AG10803 (cell line): ENCODE data around the gene PELI2.

Experiments used
- DNase-seq: peaks from one replicate; pipeline ENCODE4 v3.0.0; 2010; ENCODE audit warnings: low read depth
- H3K4me3 ChIP-seq: 2 replicates; pipeline ENCODE4 v1.5.1; 2011; ENCODE audit warnings: mild to moderate bottlenecking, low read length, control low read depth
- TF ChIP-seq, protein P1 (sequence below): conservative IDR thresholded peaks from 2 replicates; pipeline ENCODE4 v1.5.1; 2011; ENCODE audit warnings: mild to moderate bottlenecking, low read length, control low read depth, inconsistent platforms

Gene PELI2

DNA sequence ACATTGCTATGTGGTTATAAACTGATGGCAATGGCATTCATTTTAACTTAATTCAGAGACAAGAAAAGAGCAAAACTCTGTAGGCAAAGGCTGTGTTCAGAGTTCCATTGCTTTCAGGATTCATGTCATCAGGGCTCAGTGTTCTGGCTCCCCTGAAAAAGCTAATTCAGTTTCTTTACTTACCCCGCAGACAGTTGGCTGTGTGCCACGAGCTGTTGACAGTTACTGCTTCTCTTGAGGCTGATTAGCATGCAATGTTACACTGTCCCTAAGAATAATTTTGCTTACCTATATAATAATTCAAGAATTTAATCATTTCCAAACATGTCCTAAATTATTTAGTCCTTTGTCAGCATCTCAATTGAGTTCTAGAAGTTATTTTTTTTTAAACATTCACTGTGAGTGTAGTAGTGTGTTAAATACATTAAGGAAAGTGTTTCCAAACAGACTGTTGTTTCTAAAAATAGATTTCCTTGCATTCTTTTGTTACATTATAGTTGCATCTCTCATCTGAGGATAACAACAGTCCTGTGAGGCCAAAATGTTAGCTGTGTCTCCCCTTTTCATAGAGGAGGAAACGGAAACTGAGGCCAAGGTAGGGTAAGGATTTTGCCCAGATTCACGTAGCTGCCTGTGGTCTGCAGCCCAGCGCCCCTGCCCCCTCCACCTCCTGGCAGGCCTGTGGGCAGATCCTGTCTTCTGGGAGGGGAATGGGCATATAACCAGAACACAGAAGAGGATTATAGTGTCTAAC is 98.6 kb downstream of the PELI2 start:
- DNase-seq: peak; percentile 42
- H3K4me3 ChIP-seq: no peak overlapping the region
- TF ChIP-seq, protein P1, sequence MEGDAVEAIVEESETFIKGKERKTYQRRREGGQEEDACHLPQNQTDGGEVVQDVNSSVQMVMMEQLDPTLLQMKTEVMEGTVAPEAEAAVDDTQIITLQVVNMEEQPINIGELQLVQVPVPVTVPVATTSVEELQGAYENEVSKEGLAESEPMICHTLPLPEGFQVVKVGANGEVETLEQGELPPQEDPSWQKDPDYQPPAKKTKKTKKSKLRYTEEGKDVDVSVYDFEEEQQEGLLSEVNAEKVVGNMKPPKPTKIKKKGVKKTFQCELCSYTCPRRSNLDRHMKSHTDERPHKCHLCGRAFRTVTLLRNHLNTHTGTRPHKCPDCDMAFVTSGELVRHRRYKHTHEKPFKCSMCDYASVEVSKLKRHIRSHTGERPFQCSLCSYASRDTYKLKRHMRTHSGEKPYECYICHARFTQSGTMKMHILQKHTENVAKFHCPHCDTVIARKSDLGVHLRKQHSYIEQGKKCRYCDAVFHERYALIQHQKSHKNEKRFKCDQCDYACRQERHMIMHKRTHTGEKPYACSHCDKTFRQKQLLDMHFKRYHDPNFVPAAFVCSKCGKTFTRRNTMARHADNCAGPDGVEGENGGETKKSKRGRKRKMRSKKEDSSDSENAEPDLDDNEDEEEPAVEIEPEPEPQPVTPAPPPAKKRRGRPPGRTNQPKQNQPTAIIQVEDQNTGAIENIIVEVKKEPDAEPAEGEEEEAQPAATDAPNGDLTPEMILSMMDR: no peak

DNA sequence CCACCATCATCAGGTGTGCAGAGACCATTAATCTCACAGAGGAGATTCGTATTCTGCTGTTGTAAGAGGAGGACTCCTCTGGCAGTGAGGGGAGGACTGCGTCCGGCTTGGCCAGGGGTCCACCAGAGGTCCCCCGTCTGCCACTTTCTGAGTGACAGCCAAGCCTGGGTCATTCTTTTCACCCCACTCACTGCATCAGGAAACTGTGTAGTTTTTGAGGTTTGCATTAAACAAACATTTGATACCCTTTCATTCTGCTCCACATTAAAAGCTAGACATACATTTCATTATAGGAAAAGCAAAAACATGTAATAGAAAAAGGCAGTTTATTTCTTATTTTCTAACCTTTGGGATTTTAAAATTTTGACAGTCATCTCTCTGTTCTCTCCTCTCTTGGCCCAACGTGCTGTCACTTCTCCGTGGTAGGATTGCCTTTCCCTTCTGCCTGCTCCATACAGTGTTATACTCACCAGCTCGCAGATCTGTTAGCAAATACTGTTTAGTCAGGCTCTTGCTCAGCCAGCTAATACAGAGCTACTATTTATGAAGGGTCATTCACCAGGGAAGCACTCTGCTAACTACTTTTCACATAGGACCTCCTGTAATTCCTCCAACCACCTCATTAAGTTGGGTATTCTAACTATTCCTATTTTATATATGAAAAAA is 99.3 kb downstream of the PELI2 start:
- DNase-seq: peak; percentile 30
- TF ChIP-seq, protein P1: no peak
- no peak overlapping the region for H3K4me3 ChIP-seq

DNA sequence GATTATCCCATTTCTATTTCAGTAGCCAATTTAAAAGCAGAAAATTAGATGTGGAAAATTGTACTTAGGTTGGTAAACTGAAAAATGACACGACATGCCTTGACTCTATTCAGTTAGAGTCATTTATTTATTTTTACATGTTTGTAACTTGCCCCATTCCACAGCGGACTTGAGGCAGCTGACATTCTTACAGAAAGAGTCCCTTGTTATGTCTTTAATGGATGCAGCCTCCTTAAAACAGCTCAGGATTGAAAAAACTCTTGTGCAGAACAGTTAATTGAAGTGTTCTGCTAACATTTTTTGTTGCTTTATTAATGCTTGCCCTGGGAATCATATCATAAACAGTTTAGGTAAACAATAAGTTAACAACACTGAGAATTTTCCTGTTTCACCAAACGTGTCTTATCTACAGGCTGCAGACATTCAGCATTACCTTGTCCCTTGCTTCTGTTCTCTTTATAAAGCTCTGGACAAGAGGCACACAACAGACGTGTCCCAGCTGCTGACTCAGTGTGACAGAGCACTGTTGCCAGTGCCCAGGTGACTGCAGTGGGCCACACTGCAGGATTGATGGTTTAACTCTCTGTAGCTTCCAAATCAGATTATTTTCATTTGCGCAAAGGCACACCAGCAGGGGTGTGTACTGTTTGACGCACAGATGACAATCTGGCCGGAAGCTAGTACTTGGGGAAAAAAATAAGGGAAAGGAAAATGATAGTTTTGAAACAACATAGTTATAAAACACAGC is 101.6 kb downstream of the PELI2 start:
- TF ChIP-seq, protein P1: no peak
- DNase-seq: no peak
- no peak overlapping the region for H3K4me3 ChIP-seq

DNA sequence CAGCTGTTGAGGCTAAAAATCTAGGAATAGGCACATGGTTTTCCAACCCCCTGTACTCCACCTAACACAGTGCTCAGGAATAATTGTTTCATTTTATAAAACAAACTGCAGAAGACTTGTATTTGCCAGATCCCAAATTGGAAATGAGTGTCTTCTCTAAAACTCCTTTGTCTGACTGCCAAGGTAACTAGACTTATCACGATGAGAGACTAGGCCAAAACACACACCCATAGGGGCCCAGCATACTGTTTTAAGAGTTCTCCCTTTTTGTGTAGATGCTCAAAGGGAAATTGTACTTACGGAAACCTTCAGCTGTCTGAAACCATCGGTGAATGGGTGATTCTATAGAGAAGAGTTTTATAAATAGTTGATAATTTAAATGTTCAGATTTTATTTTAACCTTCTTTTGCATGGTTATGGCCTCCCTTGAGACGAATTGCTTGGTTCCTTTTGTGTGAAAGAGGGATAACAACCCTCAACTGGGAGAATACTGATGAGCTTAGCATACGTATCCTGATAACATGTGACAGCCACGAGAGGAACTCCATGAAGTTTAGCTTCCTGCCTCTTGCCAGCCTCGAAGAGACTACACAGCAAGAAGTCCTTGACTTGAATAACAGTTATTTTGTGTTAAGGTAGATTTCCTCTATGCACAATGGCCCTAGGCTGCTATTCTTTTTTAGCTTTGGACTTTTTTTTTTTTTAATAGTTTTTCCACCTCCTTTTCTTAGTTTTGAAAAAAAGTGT is 103.3 kb downstream of the PELI2 start:
- no peak overlapping the region for H3K4me3 ChIP-seq
- TF ChIP-seq, protein P1: no peak
- DNase-seq: no peak

DNA sequence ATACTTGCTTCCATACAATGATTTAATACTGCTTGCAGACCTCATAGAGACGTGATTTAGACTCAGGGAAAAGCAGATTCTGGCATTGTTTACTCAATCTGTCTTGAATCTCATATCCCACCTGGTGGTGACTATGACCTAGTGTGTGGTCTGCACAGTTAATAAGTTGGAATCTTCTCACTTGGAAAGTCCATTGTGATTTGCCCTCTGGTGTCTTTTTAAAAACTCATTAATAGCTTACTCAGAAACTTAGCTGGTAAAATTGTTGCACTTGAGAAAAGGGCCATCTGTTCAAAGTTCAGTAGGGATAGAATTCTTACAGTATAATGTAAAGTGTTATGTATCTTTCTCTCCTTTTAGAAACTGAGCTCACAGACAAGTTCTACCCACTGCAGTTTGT is 106.0 kb downstream of the PELI2 start:
- TF ChIP-seq, protein P1: no peak
- H3K4me3 ChIP-seq: no peak overlapping the region
- DNase-seq: no peak

DNA sequence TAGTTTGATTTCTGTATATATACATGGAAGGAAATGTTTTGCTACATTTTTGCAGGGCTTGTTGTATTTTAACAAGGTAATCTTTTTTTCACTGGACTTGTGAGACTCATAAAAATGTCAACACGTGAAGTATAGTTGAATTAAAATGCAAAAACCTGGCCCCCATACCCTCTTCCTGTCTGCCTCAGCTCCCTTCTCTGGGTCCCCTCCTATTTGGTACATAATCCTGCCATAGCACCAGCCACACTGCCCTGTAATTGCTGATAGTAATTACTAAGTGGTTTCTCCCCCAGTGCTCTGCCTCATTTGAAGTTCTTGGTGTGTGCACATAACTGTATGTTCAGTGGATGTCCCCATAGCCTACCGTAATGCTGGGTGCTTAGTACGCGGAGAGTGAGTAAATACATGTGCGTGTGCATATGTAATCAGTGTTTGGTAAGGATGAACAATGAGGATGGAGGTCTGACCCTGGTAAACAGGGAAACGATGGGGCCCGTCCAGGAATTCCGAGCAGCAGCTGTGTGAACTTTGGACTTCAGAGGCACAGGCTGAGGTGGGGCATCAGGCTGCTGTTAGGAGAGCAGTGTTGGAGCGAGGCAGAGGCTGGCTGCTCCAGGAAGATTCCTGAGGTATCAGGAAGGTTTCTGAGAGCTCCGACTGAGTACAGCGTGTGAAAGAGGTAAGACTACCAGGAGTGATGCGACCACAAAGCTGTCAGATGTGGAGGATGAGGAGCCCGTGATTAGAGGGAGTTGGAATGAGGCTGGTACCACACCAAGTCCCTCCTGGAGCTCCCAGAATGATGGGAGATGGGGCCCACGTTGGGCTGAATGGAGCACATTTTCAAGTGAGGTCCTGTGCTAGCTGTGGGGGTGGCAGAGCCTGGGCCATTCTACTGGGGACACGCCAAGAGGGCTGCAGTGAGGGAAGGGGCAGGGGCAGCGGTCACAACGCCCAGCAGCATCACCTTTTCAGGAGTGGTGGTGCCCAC is 106.8 kb downstream of the PELI2 start:
- no peak for DNase-seq
- TF ChIP-seq, protein P1: no peak
- H3K4me3 ChIP-seq: no peak overlapping the region
